Right atrium auricular region (tissue), 2 donors: ENCODE data around the gene STARD7. TPM values are rescaled to one million over a fixed set of nuclear protein-coding genes. Genes with fewer than 3 reads are reported as not detected.
"Not testable (repeated sequence)": the region's sequence is repeated elsewhere in the genome, so short reads cannot be mapped to it uniquely, and the experiment has no call there.

Experiments used
- DNase-seq: peaks from one replicate; pipeline ENCODE4 v3.0.0-alpha.2; 2019; ENCODE audit warnings: low spot score
- H3K27ac ChIP-seq, 2 donors: fragments of 200-600 bp; sonication (generic); 1 replicate in 1 of 2; 2 replicates in 1 of 2; pipeline ENCODE4 v1.5.1; 2016 to 2019
- H3K27me3 ChIP-seq, 2 donors: fragments of 200-600 bp; sonication (generic); one replicate each; pipeline versions ENCODE4 v1.5.1 to v1.6.0; 2017 to 2019
- H3K36me3 ChIP-seq: fragments of 200-600 bp; sonication (generic); one replicate; pipeline ENCODE4 v1.5.1; 2016
- H3K4me1 ChIP-seq, 2 donors: fragments of 200-600 bp; sonication (generic); one replicate each; pipeline versions ENCODE4 v1.5.1 to v1.6.0; 2017 to 2019
- H3K4me3 ChIP-seq, 2 donors: fragments of 200-600 bp; sonication (generic); 1 replicate in 1 of 2; 2 replicates in 1 of 2; pipeline ENCODE4 v1.5.1; 2017 to 2019; ENCODE audit warnings: mild to moderate bottlenecking in 1 of 2, moderate library complexity in 1 of 2
- H3K9me3 ChIP-seq, 2 donors: fragments of 200-600 bp; sonication (generic); one replicate each; pipeline ENCODE4 v1.5.1; 2019
- CTCF ChIP-seq, 2 donors: fragments of 200-600 bp; sonication (generic); IDR thresholded peaks; one replicate each; pipeline ENCODE4 v1.5.1; 2019; ENCODE audit warnings: antibody characterized with exemption in 2 of 2
- total RNA-seq, 2 donors: library from RNA; depleted of rRNA; stranded (reverse); fragments of >200 nt; gene quantifications; one replicate each; pipeline ENCODE4 v1.1.0, GENCODE V29; 2016

Gene STARD7
- total RNA-seq = 100 to 1,000 TPM; 128 to 163 TPM

GRCh38 chr2:96208143-96209010, at the start of gene STARD7:
TSS of gene STARD7 (minus strand) at chr2:96208827. CDS start at chr2:96208434, 393 bp downstream.
- Histone ChIP-seq H3K27ac (peak within 1 kb of the TSS; percentile 90 to 96), H3K4me3 (peak within 1 kb of the TSS; percentile 74 to 87), H3K9me3 (no peaks in the 10 kb centered on the region), H3K36me3 (no peaks in the 10 kb centered on the region), H3K4me1 (peaks cover 0 to 54% of the 10 kb centered on the region in 2 donors), H3K27me3 (no peaks in the 10 kb centered on the region)
- peak; percentile 99 for DNase-seq
- peak in 1 of 2 donors; percentile 31 for TF ChIP-seq CTCF (IDR thresholded peaks at IDR 0.05)

- H3K4me3 ChIP-seq, H3K9me3 ChIP-seq, DNase-seq, H3K27me3 ChIP-seq: not testable (repeated sequence)
- peaks cover 5 to 98% of the 10 kb centered on the region in 2 donors for H3K4me1 ChIP-seq
- H3K36me3 ChIP-seq = peaks cover 50% of the 10 kb centered on the region
- peak overlapping the region; percentile 96 to 97 for H3K27ac ChIP-seq
Measured at GRCh38 chr2:96257744-96258143, 49.1 kb upstream of the STARD7 start.

- peaks cover 48% of the 10 kb centered on the region for H3K36me3 ChIP-seq
- no peaks in the 10 kb centered on the region for H3K9me3 ChIP-seq
- H3K4me1 ChIP-seq = peaks cover 5 to 98% of the 10 kb centered on the region in 2 donors
- H3K4me3 ChIP-seq = no peak overlapping the region
- H3K27me3 ChIP-seq = no peaks in the 10 kb centered on the region
- DNase-seq = no peak
- peak overlapping the region; percentile 96 to 97 for H3K27ac ChIP-seq
- TF ChIP-seq CTCF (IDR thresholded peaks at IDR 0.05) = no peak
Measured at GRCh38 chr2:96256611-96257113, 48.0 kb upstream of the STARD7 start.

GRCh38 chr2:96254571-96254970, 45.9 kb upstream of the STARD7 start:
- Histone ChIP-seq H3K4me1 (peaks cover 5 to 98% of the 10 kb centered on the region in 2 donors), H3K27me3 (no peaks in the 10 kb centered on the region), H3K36me3 (peaks cover 48% of the 10 kb centered on the region), H3K27ac (peak overlapping the region; percentile 69 to 75), H3K9me3 (no peaks in the 10 kb centered on the region), H3K4me3 (no peak overlapping the region)
- no peak for DNase-seq
- TF ChIP-seq CTCF (IDR thresholded peaks at IDR 0.05) = no peak

GRCh38 chr2:96253006-96253405, 44.4 kb upstream of the STARD7 start:
- H3K36me3 ChIP-seq = peaks cover 42% of the 10 kb centered on the region
- no peaks in the 10 kb centered on the region for H3K27me3 ChIP-seq
- H3K27ac ChIP-seq = peak overlapping the region; percentile 69 to 75

More at GRCh38 chr2:96253006-96253405, 44.4 kb upstream of the STARD7 start:
- TF ChIP-seq CTCF (IDR thresholded peaks at IDR 0.05) = peak in 1 of 2 donors; percentile 36
- Histone ChIP-seq H3K4me3 (no peak overlapping the region), H3K4me1 (peaks cover 0 to 87% of the 10 kb centered on the region in 2 donors), H3K9me3 (no peaks in the 10 kb centered on the region)
- no peak for DNase-seq
